ENCODE results near the gene TNNT2.

TNNT2 gene

GRCh38 chr1:201310251-201310985, 67.1 kb downstream of the TNNT2 start:
- Histone ChIP-seq H3K79me2 (ENCODE audit: low read length) (no peaks in the 10 kb centered on the region), H3K9ac (ENCODE audit: low read length) (no peak overlapping the region), H4K20me1 (ENCODE audit: insufficient read depth, low read length) (peaks cover 4% of the 10 kb centered on the region; the same call in 1 of the 2 replicates), H3K27me3 (replicated peaks; ENCODE audit: insufficient read depth, low read length) (peaks cover 82% of the 10 kb centered on the region), H3K4me1 (ENCODE audit: low read length) (no peaks in the 10 kb centered on the region), H2AFZ (ENCODE audit: low read length) (no peak overlapping the region), H3K4me3 (ENCODE audit: low read length) (no peak overlapping the region), H3K9me3 (replicated peaks; ENCODE audit: insufficient read depth, low read length) (no peaks in the 10 kb centered on the region), H3K9me2 (replicated peaks; ENCODE audit: insufficient read depth, low read length) (no peaks in the 10 kb centered on the region), H3K4me2 (ENCODE audit: low read depth, low read length) (no peak overlapping the region), H3F3A (ENCODE audit: insufficient read depth, low read length) (no peaks in the 10 kb centered on the region), H3K36me3 (replicated peaks; ENCODE audit: insufficient read depth, low read length) (no peaks in the 10 kb centered on the region), H3K27ac (ENCODE audit: low read length) (no peak overlapping the region)
- DNase-seq = no peak
- TF ChIP-seq CTCF (IDR thresholded peaks at IDR 0.05; ENCODE audit: low read length) (no peak), EZH2phosphoT487 (IDR thresholded peaks at IDR 0.05; ENCODE audit: low read length) (no peak), EZH2 (optimal IDR thresholded peaks at IDR 0.05; ENCODE audit: low read depth, low read length) (no peak)

- Histone ChIP-seq H3F3A (ENCODE audit: insufficient read depth, low read length) (no peaks in the 10 kb centered on the region), H3K4me3 (ENCODE audit: low read length) (no peak overlapping the region), H3K36me3 (replicated peaks; ENCODE audit: insufficient read depth, low read length) (no peaks in the 10 kb centered on the region), H3K4me1 (ENCODE audit: low read length) (no peaks in the 10 kb centered on the region), H3K79me2 (ENCODE audit: low read length) (no peaks in the 10 kb centered on the region), H3K4me2 (ENCODE audit: low read depth, low read length) (no peak overlapping the region), H3K9ac (ENCODE audit: low read length) (no peak overlapping the region), H4K20me1 (ENCODE audit: insufficient read depth, low read length) (peaks cover 4% of the 10 kb centered on the region; the same call in 1 of the 2 replicates), H3K9me2 (replicated peaks; ENCODE audit: insufficient read depth, low read length) (no peaks in the 10 kb centered on the region), H2AFZ (ENCODE audit: low read length) (no peak overlapping the region), H3K27ac (ENCODE audit: low read length) (no peak overlapping the region), H3K27me3 (replicated peaks; ENCODE audit: insufficient read depth, low read length) (peaks cover 81% of the 10 kb centered on the region), H3K9me3 (replicated peaks; ENCODE audit: insufficient read depth, low read length) (no peaks in the 10 kb centered on the region)
- peak; percentile 58 for DNase-seq
- TF ChIP-seq CTCF (IDR thresholded peaks at IDR 0.05; ENCODE audit: low read length) (peak; percentile 72), EZH2phosphoT487 (IDR thresholded peaks at IDR 0.05; ENCODE audit: low read length) (no peak)
Observed at GRCh38 chr1:201309416-201309815, 68.1 kb downstream of the TNNT2 start.
